DMS53 (cell line): ENCODE measurements around the gene THNSL1.
"Not testable (repeated sequence)": the region's sequence is repeated elsewhere in the genome, so short reads cannot be mapped to it uniquely, and the experiment has no call there.

Experiments used
- DNase-seq: peaks from one replicate; lab custom pipeline; 2025; lab: John Stamatoyannopoulos, UW

Gene THNSL1

GRCh38 chr10:25016376-25017153 is at the start of gene THNSL1:
Gene THNSL1, plus strand, starts transcription at chr10:25016612. Its CDS starts 6,612 bp downstream, at chr10:25023224.
- peak; percentile 100 for DNase-seq

GRCh38 chr10:24966962-24967481 is 49.4 kb upstream of the THNSL1 start:
- no peak for DNase-seq

GRCh38 chr10:24968349-24968748 is 48.1 kb upstream of the THNSL1 start:
- DNase-seq: no peak

GRCh38 chr10:24968951-24969350 is 47.5 kb upstream of the THNSL1 start:
- DNase-seq: not testable (repeated sequence)

- DNase-seq: no peak
Observed at GRCh38 chr10:24969841-24970281, 46.6 kb upstream of the THNSL1 start.

- DNase-seq: no peak
Observed at GRCh38 chr10:24971374-24971773, 45.0 kb upstream of the THNSL1 start.

GRCh38 chr10:24973163-24973562 is 43.2 kb upstream of the THNSL1 start:
- DNase-seq: no peak

GRCh38 chr10:24974976-24975375 is 41.4 kb upstream of the THNSL1 start:
- no peak for DNase-seq

GRCh38 chr10:24979685-24980084 is 36.7 kb upstream of the THNSL1 start:
- DNase-seq: no peak

GRCh38 chr10:24981161-24981710 is 35.2 kb upstream of the THNSL1 start:
- no peak for DNase-seq

- no peak for DNase-seq
Observed at GRCh38 chr10:24982319-24983112, 33.9 kb upstream of the THNSL1 start.

GRCh38 chr10:24983130-24983529 is 33.3 kb upstream of the THNSL1 start:
- no peak for DNase-seq

GRCh38 chr10:24983946-24984345 is 32.5 kb upstream of the THNSL1 start:
- DNase-seq: no peak

- no peak for DNase-seq
Observed at GRCh38 chr10:24984906-24985305, 31.5 kb upstream of the THNSL1 start.

- DNase-seq: no peak
Observed at GRCh38 chr10:24988831-24989640, 27.4 kb upstream of the THNSL1 start.

GRCh38 chr10:24989867-24990266 is 26.5 kb upstream of the THNSL1 start:
- peak; percentile 19 for DNase-seq

GRCh38 chr10:24991298-24991697 is 25.1 kb upstream of the THNSL1 start:
- DNase-seq: no peak

- no peak for DNase-seq
Observed at GRCh38 chr10:24992512-24993133, 23.8 kb upstream of the THNSL1 start.

GRCh38 chr10:24993237-24993958 is 23.0 kb upstream of the THNSL1 start:
- DNase-seq: peak; percentile 23

- no peak for DNase-seq
Observed at GRCh38 chr10:24995072-24995471, 21.3 kb upstream of the THNSL1 start.

GRCh38 chr10:24998044-24998443 is 18.4 kb upstream of the THNSL1 start:
- no peak for DNase-seq
